ENCODE measurements around the gene C10orf90. TPM values are rescaled to one million over a fixed set of nuclear protein-coding genes. Genes with fewer than 3 reads are reported as not detected.

C10orf90 gene
- total RNA-seq, 2 experiments from 2014 or later = not detected

DNA sequence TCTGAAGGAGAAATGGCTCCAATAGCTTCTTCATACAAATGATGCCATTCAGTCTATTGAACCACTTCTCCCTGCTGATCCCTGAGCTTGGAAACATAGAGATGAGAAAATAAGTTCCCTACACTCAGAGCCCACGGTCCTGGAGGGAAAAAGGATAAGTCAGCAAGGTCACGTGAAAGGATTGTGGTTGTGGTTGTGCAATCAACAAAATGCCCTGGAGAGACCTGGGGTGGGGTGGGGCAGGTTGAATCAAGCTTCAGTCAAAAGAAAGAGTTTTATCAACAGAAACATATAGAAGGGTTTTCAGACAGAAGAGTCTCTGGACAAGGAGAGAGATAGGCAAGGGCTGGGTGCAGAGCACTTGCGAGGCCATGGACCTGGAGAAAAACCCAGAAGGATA is 30.1 kb downstream of the C10orf90 start:
- H3K27me3 Mint-ChIP-seq = no peaks in the 10 kb centered on the region
- ChIA-PET POLR2A (no interaction called here), CTCF (no interaction called here)
- H3K36me3 Mint-ChIP-seq (ENCODE audit: low read depth) = no peaks in the 10 kb centered on the region
- no peak for DNase-seq
- peaks cover 2% of the 10 kb centered on the region for H3K9me3 Mint-ChIP-seq
- no peak overlapping the region for H3K27ac Mint-ChIP-seq
- no peaks in the 10 kb centered on the region for H3K4me1 Mint-ChIP-seq
- H3K4me3 Mint-ChIP-seq = no peak overlapping the region

GRCh38 chr10:126639084-126639483 is 31.4 kb downstream of the C10orf90 start:
- no peaks in the 10 kb centered on the region for H3K36me3 Mint-ChIP-seq (ENCODE audit: low read depth)
- H3K27me3 Mint-ChIP-seq = no peaks in the 10 kb centered on the region
- POLR2A ChIA-PET = no interaction called here
- no peak for DNase-seq
- peaks cover 2% of the 10 kb centered on the region for H3K9me3 Mint-ChIP-seq
- no peak overlapping the region for H3K4me3 Mint-ChIP-seq
- H3K4me1 Mint-ChIP-seq = no peaks in the 10 kb centered on the region
- H3K27ac Mint-ChIP-seq = no peak overlapping the region
- CTCF ChIA-PET = no interaction called here

GRCh38 chr10:126638542-126638941 is 32.0 kb downstream of the C10orf90 start:
- Mint-ChIP-seq H3K4me3 (no peak overlapping the region), H3K9me3 (peaks cover 2% of the 10 kb centered on the region), H3K36me3 (ENCODE audit: low read depth) (no peaks in the 10 kb centered on the region), H3K27me3 (no peaks in the 10 kb centered on the region), H3K27ac (no peak overlapping the region), H3K4me1 (no peaks in the 10 kb centered on the region)
- CTCF ChIA-PET = no interaction called here
- DNase-seq = no peak
- POLR2A ChIA-PET = no interaction called here

GRCh38 chr10:126637501-126637900 is 33.0 kb downstream of the C10orf90 start:
- no peak overlapping the region for H3K27ac Mint-ChIP-seq
- H3K27me3 Mint-ChIP-seq = no peaks in the 10 kb centered on the region

DNA sequence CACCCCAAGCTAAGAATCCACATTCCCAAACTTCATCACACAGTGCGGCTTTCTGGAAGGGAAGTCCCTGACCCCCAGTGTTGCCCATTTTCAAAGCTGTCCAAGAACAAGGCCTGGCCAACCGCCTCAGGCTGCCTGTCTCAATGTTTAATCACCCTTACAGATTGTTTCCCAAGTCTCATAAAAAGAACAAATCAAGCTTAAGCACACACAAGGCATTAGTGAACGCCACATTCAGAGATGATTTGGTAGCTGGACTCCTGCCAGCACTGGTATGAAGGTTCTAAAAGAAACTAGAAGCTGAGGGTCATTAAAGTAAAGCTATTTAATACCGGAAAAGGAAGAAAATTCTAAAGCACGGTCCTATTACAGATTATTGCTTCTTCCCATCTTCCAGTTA is 35.6 kb downstream of the C10orf90 start:
- H3K27ac Mint-ChIP-seq = no peak overlapping the region
- no peaks in the 10 kb centered on the region for H3K4me1 Mint-ChIP-seq
- no peaks in the 10 kb centered on the region for H3K36me3 Mint-ChIP-seq (ENCODE audit: low read depth)
- H3K4me3 Mint-ChIP-seq = no peak overlapping the region
- ChIA-PET CTCF (no interaction called here), POLR2A (no interaction called here)
- DNase-seq = no peak
- H3K9me3 Mint-ChIP-seq = no peaks in the 10 kb centered on the region
- H3K27me3 Mint-ChIP-seq = no peaks in the 10 kb centered on the region

More at GRCh38 chr10:126637501-126637900, 33.0 kb downstream of the C10orf90 start:
- H3K4me1 Mint-ChIP-seq = no peaks in the 10 kb centered on the region
- no peak overlapping the region for H3K4me3 Mint-ChIP-seq
- H3K36me3 Mint-ChIP-seq (ENCODE audit: low read depth) = no peaks in the 10 kb centered on the region
- ChIA-PET CTCF (no interaction called here), POLR2A (no interaction called here)
- H3K9me3 Mint-ChIP-seq = no peaks in the 10 kb centered on the region
- DNase-seq = no peak

- no peak for DNase-seq
- CTCF ChIA-PET = no interaction called here
- Mint-ChIP-seq H3K27ac (no peak overlapping the region), H3K36me3 (ENCODE audit: low read depth) (no peaks in the 10 kb centered on the region), H3K4me3 (no peak overlapping the region), H3K27me3 (no peaks in the 10 kb centered on the region), H3K9me3 (no peaks in the 10 kb centered on the region), H3K4me1 (no peaks in the 10 kb centered on the region)
- POLR2A ChIA-PET = no interaction called here
These were observed 36.1 kb downstream of the C10orf90 start for GRCh38 chr10:126634347-126634746.

DNA sequence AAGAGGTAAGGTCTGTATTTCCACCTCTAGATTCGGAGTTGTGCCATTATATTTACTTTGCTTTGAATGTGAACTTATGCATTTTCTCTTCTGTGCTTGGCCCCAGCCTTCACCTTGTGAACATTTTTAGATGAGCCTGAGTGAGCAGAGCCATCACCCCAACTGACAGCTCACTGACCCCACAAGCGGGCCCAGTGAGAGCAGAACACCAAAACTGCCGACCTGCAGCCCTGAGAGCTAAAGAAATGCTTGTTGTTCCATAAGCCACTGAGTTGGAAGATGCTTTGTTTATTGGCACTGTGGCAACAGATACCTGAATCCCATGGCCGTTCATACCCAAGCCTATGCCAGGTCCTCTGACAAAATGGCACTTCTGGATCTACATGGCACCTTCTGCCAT is 37.8 kb downstream of the C10orf90 start:
- H3K27me3 Mint-ChIP-seq = no peaks in the 10 kb centered on the region
- CTCF ChIA-PET = interaction anchor here (0.6 kb wide), 1 partner anchor 165 kb away, joined by 4 read pairs; no protein-coding TSS in a partner anchor
- no peaks in the 10 kb centered on the region for H3K36me3 Mint-ChIP-seq (ENCODE audit: low read depth)
- H3K4me3 Mint-ChIP-seq = no peak overlapping the region
- POLR2A ChIA-PET = no interaction called here
- H3K9me3 Mint-ChIP-seq = no peaks in the 10 kb centered on the region
- no peak for DNase-seq
- no peaks in the 10 kb centered on the region for H3K4me1 Mint-ChIP-seq
- no peak overlapping the region for H3K27ac Mint-ChIP-seq

DNA sequence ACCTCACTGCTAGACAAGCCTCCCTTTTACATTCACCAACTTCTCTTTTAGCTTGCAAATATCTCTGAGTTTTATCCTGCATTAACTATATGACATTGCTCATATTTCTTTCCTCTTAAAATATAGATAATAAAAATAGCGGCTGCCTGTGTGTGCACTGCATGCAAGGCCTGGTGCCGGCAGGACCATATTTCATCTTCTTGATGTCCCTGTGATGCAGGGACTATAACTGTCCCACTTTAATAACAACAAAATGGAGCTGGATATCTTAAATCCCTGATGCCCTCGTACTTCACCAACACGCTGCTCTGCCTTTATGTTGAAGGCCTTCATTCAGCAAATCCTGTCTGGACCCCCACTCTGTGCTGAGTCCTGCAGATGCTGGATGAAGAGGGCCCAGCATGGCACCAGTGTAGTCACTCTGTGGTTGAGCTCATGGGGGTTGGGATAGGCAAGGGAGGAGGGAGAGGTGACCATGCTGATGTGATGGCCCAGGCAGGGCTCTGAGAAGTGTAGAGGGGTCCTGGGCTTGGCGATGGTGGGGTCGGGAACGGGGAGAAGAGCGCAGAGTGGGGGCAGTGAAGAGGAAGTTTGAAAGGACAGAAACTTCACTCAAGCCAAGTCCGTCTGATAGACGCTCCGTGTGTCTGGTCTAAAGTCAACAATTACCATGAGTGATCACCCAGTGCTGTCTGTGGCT is 40.4 kb downstream of the C10orf90 start:
- Mint-ChIP-seq H3K4me3 (no peak overlapping the region), H3K27me3 (no peaks in the 10 kb centered on the region), H3K4me1 (no peaks in the 10 kb centered on the region), H3K36me3 (ENCODE audit: low read depth) (no peaks in the 10 kb centered on the region), H3K9me3 (no peaks in the 10 kb centered on the region), H3K27ac (no peak overlapping the region)
- CTCF ChIA-PET = no interaction called here
- DNase-seq = no peak
- POLR2A ChIA-PET = no interaction called here

- ChIA-PET CTCF (no interaction called here), POLR2A (no interaction called here)
- Mint-ChIP-seq H3K36me3 (ENCODE audit: low read depth) (no peaks in the 10 kb centered on the region), H3K9me3 (no peaks in the 10 kb centered on the region), H3K4me1 (no peaks in the 10 kb centered on the region), H3K27me3 (no peaks in the 10 kb centered on the region), H3K4me3 (no peak overlapping the region), H3K27ac (no peak overlapping the region)
- no peak for DNase-seq
These were observed 41.7 kb downstream of the C10orf90 start for GRCh38 chr10:126628746-126629145.

- Mint-ChIP-seq H3K4me3 (no peak overlapping the region), H3K27ac (no peak overlapping the region), H3K36me3 (ENCODE audit: low read depth) (no peaks in the 10 kb centered on the region), H3K27me3 (no peaks in the 10 kb centered on the region), H3K4me1 (no peaks in the 10 kb centered on the region), H3K9me3 (no peaks in the 10 kb centered on the region)
- ChIA-PET CTCF (no interaction called here), POLR2A (no interaction called here)
- DNase-seq = no peak
These were observed 48.6 kb downstream of the C10orf90 start for GRCh38 chr10:126621846-126622245.

- Mint-ChIP-seq H3K27ac (no peak overlapping the region), H3K27me3 (no peaks in the 10 kb centered on the region), H3K4me3 (no peak overlapping the region), H3K9me3 (no peaks in the 10 kb centered on the region), H3K4me1 (no peaks in the 10 kb centered on the region), H3K36me3 (ENCODE audit: low read depth) (no peaks in the 10 kb centered on the region)
- no peak for DNase-seq
- POLR2A ChIA-PET = no interaction called here
- CTCF ChIA-PET = no interaction called here
These were observed 52.0 kb downstream of the C10orf90 start for GRCh38 chr10:126618466-126618865.

DNA sequence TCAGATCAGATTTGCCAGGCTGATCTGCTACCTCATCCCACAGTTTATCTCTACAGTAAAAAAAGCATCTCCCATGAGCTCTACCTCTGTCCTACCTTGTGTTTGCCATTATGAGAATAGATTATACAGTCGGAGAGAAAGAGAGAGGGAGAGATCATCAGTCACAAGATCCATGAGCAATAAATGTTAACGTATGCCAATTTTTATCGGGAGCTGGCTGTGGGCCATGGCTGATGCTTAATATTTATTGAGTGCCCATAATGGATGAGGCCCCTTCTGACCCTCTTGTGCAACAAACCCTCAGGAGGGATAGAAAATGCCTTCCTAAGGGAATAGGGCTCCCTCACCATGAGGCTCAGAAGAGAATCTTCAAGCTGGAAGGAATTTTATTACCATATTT is 52.8 kb downstream of the C10orf90 start:
- Mint-ChIP-seq H3K4me3 (no peak overlapping the region), H3K4me1 (no peaks in the 10 kb centered on the region), H3K27me3 (no peaks in the 10 kb centered on the region), H3K27ac (no peak overlapping the region), H3K36me3 (ENCODE audit: low read depth) (no peaks in the 10 kb centered on the region), H3K9me3 (no peaks in the 10 kb centered on the region)
- POLR2A ChIA-PET = no interaction called here
- CTCF ChIA-PET = no interaction called here
- no peak for DNase-seq

GRCh38 chr10:126617208-126617607 is 53.3 kb downstream of the C10orf90 start:
- no peak overlapping the region for H3K27ac Mint-ChIP-seq
- H3K9me3 Mint-ChIP-seq = no peaks in the 10 kb centered on the region
- H3K36me3 Mint-ChIP-seq (ENCODE audit: low read depth) = no peaks in the 10 kb centered on the region
- CTCF ChIA-PET = no interaction called here
- no peak overlapping the region for H3K4me3 Mint-ChIP-seq
- no peaks in the 10 kb centered on the region for H3K4me1 Mint-ChIP-seq
- POLR2A ChIA-PET = no interaction called here
- DNase-seq = no peak
- H3K27me3 Mint-ChIP-seq = no peaks in the 10 kb centered on the region

GRCh38 chr10:126616737-126617136 is 53.8 kb downstream of the C10orf90 start:
- H3K4me3 Mint-ChIP-seq = no peak overlapping the region
- H3K9me3 Mint-ChIP-seq = no peaks in the 10 kb centered on the region
- DNase-seq = no peak
- H3K4me1 Mint-ChIP-seq = no peaks in the 10 kb centered on the region
- POLR2A ChIA-PET = no interaction called here
- H3K27ac Mint-ChIP-seq = no peak overlapping the region
- no peaks in the 10 kb centered on the region for H3K36me3 Mint-ChIP-seq (ENCODE audit: low read depth)
- CTCF ChIA-PET = no interaction called here
- no peaks in the 10 kb centered on the region for H3K27me3 Mint-ChIP-seq
